Stimulated activated CD4-positive, alpha-beta T cell treated with anti-CD3 and anti-CD28 coated beads, Interleukin-15, amount 100 ng/mL, for 1 hour (primary cell): ENCODE results near the gene IFNGR2.
"Not testable (repeated sequence)": the region's sequence is repeated elsewhere in the genome, so short reads cannot be mapped to it uniquely, and the experiment has no call there.

Experiments used
- DNase-seq, 2 donors: peaks; one replicate each; pipeline ENCODE4 v3.0.0-alpha.2; 2020; ENCODE audit warnings: low read depth in 1 of 2, low spot score in 1 of 2

IFNGR2 gene

GRCh38 chr21:33377221-33377920 is 25.8 kb upstream of the IFNGR2 start:
- DNase-seq = no peak

GRCh38 chr21:33378081-33378480 is 25.1 kb upstream of the IFNGR2 start:
- DNase-seq = no peak

- not testable (repeated sequence) for DNase-seq
Observed at GRCh38 chr21:33379934-33380333, 23.3 kb upstream of the IFNGR2 start.

DNA sequence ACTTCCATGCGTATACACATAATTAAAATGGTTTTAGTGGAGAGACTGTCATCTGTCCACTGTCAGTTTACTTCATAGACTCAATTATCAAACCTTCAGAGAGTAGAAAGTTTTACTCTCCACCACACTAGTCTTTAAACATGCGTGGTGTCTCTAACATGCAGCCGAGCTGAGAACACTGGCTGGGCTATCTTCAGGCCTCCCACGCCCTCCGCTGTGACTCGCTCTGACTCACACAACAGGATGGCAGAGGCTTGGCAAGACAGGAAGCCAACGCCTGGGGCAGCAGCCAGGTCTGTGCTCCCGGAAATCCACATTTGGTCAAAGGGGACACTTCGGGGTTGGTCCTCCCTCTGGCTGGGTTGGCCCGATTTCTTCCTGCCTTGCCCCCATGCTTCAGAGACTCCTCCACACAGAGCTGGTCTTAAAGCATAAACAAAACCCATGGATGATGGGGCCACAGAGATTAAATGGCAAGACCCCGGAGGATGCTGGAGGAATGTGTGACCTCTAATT is 22.7 kb upstream of the IFNGR2 start:
- peak; percentile 69 to 83 for DNase-seq

DNA sequence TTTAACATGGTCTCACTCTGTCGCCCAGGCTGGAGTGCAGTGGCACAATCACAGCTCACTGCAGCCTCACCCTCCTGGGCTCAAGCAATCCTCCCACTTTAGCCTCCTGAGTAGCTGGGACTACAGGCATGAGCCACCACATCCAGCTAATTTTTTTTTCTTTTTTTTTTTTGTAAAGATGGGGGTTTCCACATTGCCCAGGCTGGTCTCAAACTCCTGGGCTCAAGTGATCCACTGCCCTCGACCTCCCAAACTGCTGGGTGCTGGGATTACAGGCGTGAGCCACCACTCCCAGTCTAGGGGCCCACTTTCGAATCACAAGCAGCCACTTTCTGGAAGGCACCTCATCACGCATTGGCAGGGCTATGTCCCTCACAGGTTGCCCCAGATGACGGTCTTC is 21.8 kb upstream of the IFNGR2 start:
- DNase-seq = not testable (repeated sequence)

GRCh38 chr21:33383056-33383888 is 19.9 kb upstream of the IFNGR2 start:
- peak; percentile 51 to 55 for DNase-seq

DNA sequence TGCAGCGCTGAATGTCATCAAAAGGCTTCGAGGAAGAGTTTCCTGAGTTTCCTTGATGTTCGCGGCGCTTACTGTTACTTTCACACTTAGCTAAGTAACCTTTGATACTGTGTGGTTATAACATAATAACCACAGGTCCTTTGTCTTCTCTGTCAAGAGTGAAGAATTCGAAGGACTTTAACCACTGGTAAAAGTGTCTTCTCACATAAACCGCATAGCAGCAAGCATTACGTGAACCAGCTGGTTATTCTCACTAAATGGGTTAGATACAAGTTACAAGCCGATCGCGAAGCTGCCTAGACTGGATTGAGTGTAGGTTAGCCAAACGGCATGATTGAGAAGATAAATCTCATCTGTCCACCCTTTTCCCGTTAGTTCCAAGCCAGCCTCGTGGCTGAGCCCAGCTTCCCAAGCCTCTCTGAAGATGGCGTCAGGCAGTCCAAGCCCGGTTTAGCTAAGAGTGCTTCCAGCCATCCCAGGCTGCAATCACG is 18.3 kb upstream of the IFNGR2 start:
- DNase-seq = no peak

DNA sequence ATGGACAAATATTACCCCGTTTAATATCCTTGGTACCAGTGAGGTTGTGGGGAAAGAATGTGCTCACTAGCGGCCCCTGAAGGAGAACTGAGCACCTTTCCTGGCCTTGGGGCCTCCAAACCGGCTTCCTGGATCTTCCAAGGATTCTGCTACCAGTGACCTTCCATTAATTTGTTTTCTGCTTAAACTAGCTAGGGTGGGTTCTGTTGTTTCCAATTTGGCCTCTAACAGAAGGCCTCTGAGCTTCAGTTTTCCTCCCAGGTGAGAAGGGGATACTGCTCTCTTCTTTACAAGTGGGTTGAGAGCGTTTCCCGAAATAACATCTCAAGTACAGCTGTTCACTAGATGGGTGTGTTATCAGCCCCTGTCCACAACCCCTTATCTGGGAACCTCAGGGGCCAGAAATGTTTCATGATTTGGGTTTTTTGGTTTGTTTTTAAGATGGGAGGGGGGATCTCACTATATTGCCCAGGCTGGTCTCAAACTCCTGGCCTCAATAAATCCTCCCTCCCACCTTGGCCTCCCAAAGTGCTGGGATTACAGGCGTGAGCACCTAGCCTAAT is 16.9 kb upstream of the IFNGR2 start:
- DNase-seq = no peak

DNA sequence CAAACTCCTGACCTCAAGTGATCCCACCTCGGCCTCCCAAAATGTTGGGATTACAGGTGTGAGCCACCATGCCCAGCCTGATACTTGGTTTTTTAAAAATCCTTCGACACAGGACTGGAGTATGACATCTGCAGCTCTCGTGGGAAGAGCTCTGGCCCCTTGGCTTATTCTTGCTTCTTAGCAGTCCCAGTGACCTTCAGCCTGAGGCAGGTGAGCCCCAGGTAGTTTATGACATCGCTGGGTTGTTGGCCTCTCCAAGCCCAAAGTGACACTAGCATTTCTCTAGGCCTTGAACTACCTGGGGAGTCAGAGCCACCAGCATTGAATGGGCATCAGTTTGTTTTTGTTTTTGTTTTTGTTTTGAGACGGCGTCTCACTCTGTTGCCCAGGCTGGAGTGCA is 15.9 kb upstream of the IFNGR2 start:
- no peak for DNase-seq

DNA sequence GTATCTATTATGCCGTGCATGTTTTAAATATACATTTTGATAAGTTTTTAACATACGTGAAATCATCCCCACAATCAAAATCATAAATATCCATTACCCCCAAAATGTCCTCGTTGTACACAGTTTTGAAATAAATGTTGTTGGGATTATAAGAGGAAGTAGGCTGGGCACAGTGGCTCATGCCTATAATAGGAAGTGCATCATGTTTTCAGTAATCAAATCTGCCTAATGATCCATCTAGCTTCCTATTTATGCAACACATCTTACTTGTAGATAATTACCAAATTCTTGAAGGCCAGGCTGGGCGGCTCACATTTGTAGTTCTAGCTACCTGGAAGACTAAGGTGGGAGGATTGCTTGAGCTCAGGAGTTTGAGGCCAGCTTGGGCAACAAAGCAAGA is 15.0 kb upstream of the IFNGR2 start:
- no peak for DNase-seq

DNA sequence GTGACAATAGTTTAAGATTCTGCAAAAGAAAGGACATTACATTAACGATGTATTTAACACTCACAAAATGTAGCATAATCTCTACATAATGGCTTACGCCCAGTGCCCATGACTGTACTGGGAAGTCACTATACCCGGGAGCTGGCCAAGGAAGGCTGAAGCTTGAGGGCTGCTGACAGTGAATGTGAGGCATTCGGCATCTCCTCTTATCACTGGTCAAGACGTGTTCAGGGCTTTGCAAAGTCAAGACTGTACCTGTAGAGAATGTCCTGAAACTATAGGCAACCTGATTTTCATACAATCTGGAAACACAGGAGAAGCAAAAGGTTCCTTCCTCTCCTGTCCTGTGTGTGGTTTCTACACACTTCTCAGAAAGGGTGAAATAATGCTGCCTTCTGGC is 12.7 kb upstream of the IFNGR2 start:
- DNase-seq = no peak

GRCh38 chr21:33391656-33392055 is 11.6 kb upstream of the IFNGR2 start:
- DNase-seq = no peak

DNA sequence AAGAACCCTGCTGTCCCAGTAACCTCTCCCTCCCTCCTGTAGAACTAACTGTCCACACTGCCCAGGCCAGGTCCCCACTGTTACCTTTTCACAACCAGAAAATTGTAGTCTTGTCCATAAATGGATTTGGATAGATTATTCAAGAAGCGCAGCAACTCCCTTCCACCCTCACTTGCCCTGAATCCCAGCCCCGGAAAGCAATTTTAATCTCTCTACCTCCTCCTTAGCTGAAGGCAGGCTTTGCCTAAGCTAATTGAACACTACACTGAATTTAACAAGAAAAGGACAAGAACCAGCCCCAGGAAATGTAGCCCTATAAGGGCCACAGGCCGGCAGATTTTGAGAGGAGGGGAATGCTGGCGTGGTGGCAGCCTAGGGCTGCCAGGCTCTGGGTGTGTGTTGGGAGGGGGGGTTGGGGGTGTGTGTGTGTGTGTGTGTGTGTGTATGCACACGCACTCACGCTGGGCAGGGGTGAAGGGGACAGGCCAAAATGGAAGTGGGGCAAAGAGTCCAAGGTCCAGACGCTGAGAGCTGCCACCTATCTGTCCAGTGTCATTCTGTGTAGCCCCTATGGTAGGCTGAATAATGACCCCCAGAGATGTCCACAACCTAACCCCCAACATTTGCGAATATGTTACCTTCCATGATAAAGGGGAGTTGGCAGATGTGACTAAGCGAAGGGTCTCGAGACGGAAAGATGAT is 10.8 kb upstream of the IFNGR2 start:
- DNase-seq = no peak

DNA sequence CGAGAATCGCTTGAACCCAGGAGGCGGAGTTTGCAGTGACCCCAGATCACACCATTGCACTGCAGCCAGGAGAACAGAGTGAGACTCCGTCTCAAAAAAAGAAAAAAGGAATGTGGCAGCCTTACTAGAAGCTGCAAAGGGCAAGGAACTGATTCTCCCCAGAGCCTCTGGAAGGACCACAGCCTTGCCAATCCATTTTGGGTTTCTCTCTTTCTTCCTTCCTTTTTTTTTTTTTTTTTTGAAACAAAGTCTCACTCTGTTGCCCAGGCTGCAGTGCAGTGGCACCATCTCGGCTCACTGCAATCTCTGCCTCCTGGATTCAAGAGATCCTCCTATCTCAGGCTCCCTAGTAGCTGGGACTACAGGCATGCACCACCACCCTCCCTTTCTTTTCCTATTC is 9.9 kb upstream of the IFNGR2 start:
- DNase-seq = no peak

DNA sequence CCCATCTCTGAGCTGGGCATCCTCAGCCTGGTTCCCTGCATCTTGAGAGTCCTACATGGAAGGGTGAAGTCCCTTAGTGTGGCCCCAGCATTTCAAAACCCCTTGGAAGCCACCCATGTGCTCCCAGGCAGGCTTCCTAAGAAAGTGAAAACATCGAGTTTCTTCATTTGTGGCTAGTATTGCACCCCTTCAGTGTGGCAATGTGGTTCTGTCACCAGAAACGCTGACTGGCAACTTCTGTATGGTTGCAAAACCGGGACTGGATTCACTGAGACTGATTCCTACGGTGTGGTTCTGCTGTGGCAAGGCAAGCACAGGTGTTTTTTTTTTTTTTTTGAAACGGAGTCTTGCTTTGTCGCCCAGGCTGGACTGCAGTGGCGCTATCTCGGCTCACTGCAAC is 9.0 kb upstream of the IFNGR2 start:
- no peak for DNase-seq

GRCh38 chr21:33395891-33396331 is 7.3 kb upstream of the IFNGR2 start:
- DNase-seq = no peak

DNA sequence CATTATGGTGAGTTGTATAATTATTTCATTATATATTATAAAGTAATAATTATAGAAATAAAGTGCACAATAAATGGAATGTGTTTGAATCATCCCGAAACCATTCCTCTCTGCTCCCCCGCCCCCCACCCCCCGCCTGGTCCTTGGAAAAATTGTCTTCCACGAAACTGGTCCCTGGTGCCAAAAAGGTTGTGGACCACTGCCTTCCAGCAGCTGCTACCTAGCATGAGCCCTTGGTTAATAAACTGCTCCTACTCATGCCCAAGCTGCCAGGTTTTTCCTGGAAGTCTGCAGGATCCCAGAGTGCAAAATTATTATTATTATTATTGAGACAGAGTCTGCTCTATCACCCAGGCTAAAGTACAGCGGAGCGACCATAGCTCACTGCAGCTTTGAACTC is 6.8 kb upstream of the IFNGR2 start:
- DNase-seq = no peak

DNA sequence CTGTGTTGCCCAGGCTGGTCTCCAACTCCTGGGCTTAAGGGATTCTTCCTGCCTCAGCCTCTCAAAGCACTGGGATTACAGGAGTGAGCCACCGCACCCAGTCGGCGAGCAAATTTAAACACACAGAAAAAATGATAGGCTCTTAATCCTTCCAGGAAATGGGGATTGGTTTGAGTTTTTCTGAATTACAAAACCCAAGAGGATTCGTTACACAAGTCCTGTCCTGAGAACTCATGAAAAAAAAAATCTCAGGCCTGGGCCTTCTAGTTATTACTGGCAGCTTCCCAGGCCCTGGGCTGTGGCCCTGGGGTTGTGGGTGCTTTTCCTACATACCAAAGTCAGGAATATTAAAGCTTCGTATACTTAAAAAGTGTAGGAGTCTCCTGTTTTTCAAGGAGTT is 6.3 kb upstream of the IFNGR2 start:
- DNase-seq = no peak

- DNase-seq = no peak
Observed at GRCh38 chr21:33397717-33398116, 5.5 kb upstream of the IFNGR2 start.

GRCh38 chr21:33398361-33398760 is 4.9 kb upstream of the IFNGR2 start:
- DNase-seq = no peak

GRCh38 chr21:33401630-33401992 is 1.6 kb upstream of the IFNGR2 start:
- DNase-seq = no peak
